GM18498 (cell line): ENCODE data around the gene KIRREL3.
A peak's percentile ranks its signal among the peaks of the same experiment; 100 is the strongest.

ENCODE experiments used
- ATAC-seq: cut with Tn5 transposase; IDR thresholded peaks from one replicate; pipeline ENCODE4 v1.9.1; 2021; ENCODE audit warnings: mild to moderate bottlenecking, moderate library complexity; ENCODE audit not compliant: unreplicated experiment

Gene KIRREL3

GRCh38 chr11:126878913-126879482 is 121.6 kb downstream of the KIRREL3 start:
- ATAC-seq, result no peak

- ATAC-seq, result no peak
Observed at GRCh38 chr11:126874831-126875230, 125.7 kb downstream of the KIRREL3 start.

GRCh38 chr11:126874276-126874675 is 126.3 kb downstream of the KIRREL3 start:
- no peak for ATAC-seq

- no peak for ATAC-seq
Observed at GRCh38 chr11:126871792-126872191, 128.8 kb downstream of the KIRREL3 start.

GRCh38 chr11:126870021-126870420 is 130.5 kb downstream of the KIRREL3 start:
- no peak for ATAC-seq

GRCh38 chr11:126868741-126869140 is 131.8 kb downstream of the KIRREL3 start:
- ATAC-seq, result no peak

GRCh38 chr11:126864934-126865333 is 135.6 kb downstream of the KIRREL3 start:
- no peak for ATAC-seq

- ATAC-seq, result no peak
Observed at GRCh38 chr11:126863294-126863997, 137.1 kb downstream of the KIRREL3 start.

- peak; percentile 77 for ATAC-seq
Observed at GRCh38 chr11:126862664-126863243, 137.8 kb downstream of the KIRREL3 start.

GRCh38 chr11:126861796-126862459 is 138.6 kb downstream of the KIRREL3 start:
- ATAC-seq, result no peak

GRCh38 chr11:126857860-126858808 is 142.4 kb downstream of the KIRREL3 start:
- no peak for ATAC-seq

- no peak for ATAC-seq
Observed at GRCh38 chr11:126855536-126855935, 145.0 kb downstream of the KIRREL3 start.

- peak; percentile 73 for ATAC-seq
Observed at GRCh38 chr11:126853732-126854131, 146.8 kb downstream of the KIRREL3 start.

- ATAC-seq, result no peak
Observed at GRCh38 chr11:126844789-126845188, 155.8 kb downstream of the KIRREL3 start.

- no peak for ATAC-seq
Observed at GRCh38 chr11:126843096-126843495, 157.5 kb downstream of the KIRREL3 start.

GRCh38 chr11:126841999-126842398 is 158.6 kb downstream of the KIRREL3 start:
- no peak for ATAC-seq

GRCh38 chr11:126840975-126841374 is 159.6 kb downstream of the KIRREL3 start:
- no peak for ATAC-seq

GRCh38 chr11:126840201-126840886 is 160.2 kb downstream of the KIRREL3 start:
- no peak for ATAC-seq

GRCh38 chr11:126839496-126839895 is 161.1 kb downstream of the KIRREL3 start:
- no peak for ATAC-seq

GRCh38 chr11:126838779-126839178 is 161.8 kb downstream of the KIRREL3 start:
- no peak for ATAC-seq
